Transverse colon (tissue), 4 donors: Measurements from ENCODE around the gene ZMIZ2. TPM values are rescaled to one million over a fixed set of nuclear protein-coding genes. Genes with fewer than 3 reads are reported as not detected.

ENCODE experiments used
- DNase-seq: peaks from one replicate; pipeline ENCODE4 v3.0.0-alpha.2; 2019
- H3K27ac ChIP-seq, 4 donors: fragments of 200-600 bp; sonication (generic); 2 replicates each; pipeline ENCODE4 v1.5.1; 2016 to 2018; ENCODE audit warnings: inconsistent platforms in 4 of 4
- H3K27me3 ChIP-seq: fragments of 200-600 bp; sonication (generic); 2 replicates; pipeline ENCODE4 v1.5.1; 2017; ENCODE audit warnings: inconsistent platforms
- H3K36me3 ChIP-seq, 4 donors: fragments of 200-600 bp; sonication (generic); 2 replicates each; pipeline ENCODE4 v1.5.1; 2017 to 2019; ENCODE audit warnings: inconsistent platforms in 4 of 4
- H3K4me1 ChIP-seq, 4 donors: fragments of 200-600 bp; sonication (generic); 2 replicates each; pipeline ENCODE4 v1.5.1; 2017 to 2020; ENCODE audit warnings: inconsistent platforms in 4 of 4
- H3K4me3 ChIP-seq, 4 donors: fragments of 200-600 bp; sonication (generic); 1 replicate in 1 of 4; 2 replicates in 3 of 4; pipeline versions ENCODE4 v1.5.1 to v1.6.1; 2017 to 2019; ENCODE audit warnings: inconsistent platforms in 4 of 4
- H3K9me3 ChIP-seq, 2 donors: fragments of 200-600 bp; sonication (generic); 2 replicates each; pipeline ENCODE4 v1.5.1; 2017 to 2019; ENCODE audit warnings: inconsistent platforms in 2 of 2
- EP300 ChIP-seq: sonication (generic); formaldehyde crosslinking; IDR thresholded peaks from one replicate; pipeline ENCODE4 v1.6.1; 2017; ENCODE audit warnings: antibody characterized with exemption, low read depth
- POLR2A ChIP-seq: fragments of 450-650 bp; IDR thresholded peaks from one replicate; pipeline ENCODE4 v1.6.1; 2016; ENCODE audit warnings: antibody characterized with exemption, mild to moderate bottlenecking, moderate library complexity
- POLR2AphosphoS5 ChIP-seq, 3 donors: sonication (generic); formaldehyde crosslinking; IDR thresholded peaks; one replicate each; pipeline ENCODE4 v1.6.1; 2016; ENCODE audit warnings: antibody characterized with exemption in 3 of 3
- WGBS, 2 donors: methylation state at CpG; one replicate each; pipeline ENCODE4 v1.1.5; 2018; ENCODE audit warnings: low coverage in 1 of 2; 5-methylcytosine and 5-hydroxymethylcytosine counted together
- in situ Hi-C, 4 donors: fragments of 200-750 bp; cut with MboI; loops; one replicate each; pipeline versions ENCODE4 v1.15.0 to v1.15.1; 2017; ENCODE audit warnings: low sequenced_read_pairs in 3 of 4, low pct_ligation_motif_present in 1 of 4, low pct_unique_long_range_greater_than_20kb in 1 of 4
- intact Hi-C: fragments of 100-400 bp; cut with DNase I; formaldehyde crosslinking; loops from one replicate; pipeline ENCODE4 v1.15.1; 2023; ENCODE audit warnings: low total_unique reads
- total RNA-seq, 4 donors: library from RNA; depleted of rRNA; stranded (reverse); fragments of >200 nt; gene quantifications; one replicate each; pipeline ENCODE4 v1.1.0, GENCODE V29; 2016
- TF ChIP-seq, protein P1 (sequence below), 5 experiments: fragments of 200-600 bp in 3 of 5; fragments of 450-650 bp in 2 of 5; sonication (generic) in 3 of 5; IDR thresholded peaks; 1 replicate in 2 of 5; 2 replicates in 3 of 5; pipeline ENCODE4 v1.5.1; 2016 to 2017; ENCODE audit warnings: antibody characterized with exemption in 5 of 5, inconsistent platforms in 3 of 5, mild to moderate bottlenecking in 2 of 5, moderate library complexity in 1 of 5

ZMIZ2 gene
- total RNA-seq, 4 donors from 2014 or later = 40.6 to 92.7 (median 69.3) TPM

DNA sequence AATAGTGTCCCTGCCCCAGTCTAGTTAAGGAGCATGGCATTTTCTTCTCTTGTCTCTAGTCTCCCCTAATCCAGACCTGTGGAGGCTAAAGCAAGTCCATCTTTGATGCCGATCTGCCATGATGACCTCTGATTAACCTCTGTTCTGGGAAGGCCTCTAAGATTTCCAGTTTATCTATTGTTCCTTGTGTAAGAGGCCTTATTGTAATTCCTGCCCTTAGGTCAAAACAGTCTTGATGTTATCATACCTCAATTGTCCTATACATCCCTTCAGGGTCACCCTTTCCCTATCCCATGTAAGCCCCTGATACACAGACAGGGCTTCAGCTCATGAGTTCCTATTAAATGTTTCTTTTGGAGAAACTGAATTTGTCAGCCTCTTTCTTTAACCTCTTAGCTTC, 4.9 kb upstream of the ZMIZ2 start:
- no peak overlapping the region for H3K4me3 ChIP-seq

GRCh38 chr7:44748948-44749731, 493 bp downstream of the ZMIZ2 start:
- 0% methylated on average over 36 of the region's 60 CpGs; no CpG with 5 or more reads in 1 of the 2 donors for WGBS, 2 donors
- Histone ChIP-seq H3K4me3 (peak overlapping the region; percentile 85 to 95 (median 90)), H3K27me3 (no peaks in the 10 kb centered on the region), H3K27ac (peak overlapping the region; percentile 94 to 100 (median 98)), H3K4me1 (peaks cover 19 to 35% (median 22%) of the 10 kb centered on the region in 4 donors), H3K9me3 (no peaks in the 10 kb centered on the region), H3K36me3 (no peaks in the 10 kb centered on the region)
- intact Hi-C loops (no loop called here), in situ Hi-C loops (no loop called here)
- no peak for TF ChIP-seq EP300
- TF ChIP-seq, protein P1, sequence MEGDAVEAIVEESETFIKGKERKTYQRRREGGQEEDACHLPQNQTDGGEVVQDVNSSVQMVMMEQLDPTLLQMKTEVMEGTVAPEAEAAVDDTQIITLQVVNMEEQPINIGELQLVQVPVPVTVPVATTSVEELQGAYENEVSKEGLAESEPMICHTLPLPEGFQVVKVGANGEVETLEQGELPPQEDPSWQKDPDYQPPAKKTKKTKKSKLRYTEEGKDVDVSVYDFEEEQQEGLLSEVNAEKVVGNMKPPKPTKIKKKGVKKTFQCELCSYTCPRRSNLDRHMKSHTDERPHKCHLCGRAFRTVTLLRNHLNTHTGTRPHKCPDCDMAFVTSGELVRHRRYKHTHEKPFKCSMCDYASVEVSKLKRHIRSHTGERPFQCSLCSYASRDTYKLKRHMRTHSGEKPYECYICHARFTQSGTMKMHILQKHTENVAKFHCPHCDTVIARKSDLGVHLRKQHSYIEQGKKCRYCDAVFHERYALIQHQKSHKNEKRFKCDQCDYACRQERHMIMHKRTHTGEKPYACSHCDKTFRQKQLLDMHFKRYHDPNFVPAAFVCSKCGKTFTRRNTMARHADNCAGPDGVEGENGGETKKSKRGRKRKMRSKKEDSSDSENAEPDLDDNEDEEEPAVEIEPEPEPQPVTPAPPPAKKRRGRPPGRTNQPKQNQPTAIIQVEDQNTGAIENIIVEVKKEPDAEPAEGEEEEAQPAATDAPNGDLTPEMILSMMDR (IDR thresholded peaks at IDR 0.05) = no peak
- no peak for TF ChIP-seq POLR2A
- no peak for TF ChIP-seq POLR2AphosphoS5 (IDR thresholded peaks at IDR 0.05)
- no peak for DNase-seq

More for the DNA sequence above, 4.9 kb upstream of the ZMIZ2 start:
- in situ Hi-C loops = no loop called here
- H3K4me1 ChIP-seq = peaks cover 0 to 6% (median 0%) of the 10 kb centered on the region in 4 donors
- H3K27ac ChIP-seq = no peak overlapping the region
- no peaks in the 10 kb centered on the region for H3K36me3 ChIP-seq
- TF ChIP-seq POLR2A (no peak), POLR2AphosphoS5 (IDR thresholded peaks at IDR 0.05) (no peak), EP300 (no peak)
- TF ChIP-seq, protein P1 (IDR thresholded peaks at IDR 0.05) = no peak
- intact Hi-C loops = no loop called here
- no peaks in the 10 kb centered on the region for H3K9me3 ChIP-seq
- 83 to 100% methylated on average over 1 of the region's 1 CpG for WGBS, 2 donors
- DNase-seq = no peak
- no peaks in the 10 kb centered on the region for H3K27me3 ChIP-seq

DNA sequence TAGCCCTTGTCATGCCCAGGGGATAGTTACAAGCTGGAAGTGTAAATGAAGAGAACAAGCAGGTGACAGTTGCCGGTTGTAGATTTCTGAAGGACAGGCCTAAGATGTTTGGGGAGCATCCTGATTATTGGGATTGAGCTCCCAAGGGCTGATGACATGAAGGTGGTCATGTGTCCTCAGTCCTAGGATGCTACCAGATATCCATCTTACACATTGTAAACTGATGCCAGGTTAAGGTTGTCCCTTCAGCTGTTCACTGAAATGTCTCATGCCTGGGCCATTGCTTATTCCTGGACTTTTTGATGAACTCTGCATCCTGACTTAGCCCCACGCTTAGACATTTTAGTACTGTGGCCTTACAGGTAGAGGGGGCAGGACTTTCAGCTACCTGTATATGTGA, 1.3 kb downstream of the ZMIZ2 start:
- TF ChIP-seq POLR2AphosphoS5 (IDR thresholded peaks at IDR 0.05) (no peak), POLR2A (no peak), EP300 (no peak)
- TF ChIP-seq, protein P1 (IDR thresholded peaks at IDR 0.05) = no peak
- peak overlapping the region in 2 of 4 donors; percentile 85 to 90 for H3K4me3 ChIP-seq
- H3K4me1 ChIP-seq = peaks cover 20 to 42% (median 26%) of the 10 kb centered on the region in 4 donors
- no peaks in the 10 kb centered on the region for H3K9me3 ChIP-seq
- intact Hi-C loops (no loop called here), in situ Hi-C loops (loop anchor here in 3 of 4 donors (10.0 to 25.0 kb wide), 2 partner anchors 155 to 163 kb away; partner anchors contain the start of gene TMED4 (in 2 of the 3))
- no peak for DNase-seq
- no peaks in the 10 kb centered on the region for H3K36me3 ChIP-seq
- H3K27me3 ChIP-seq = no peaks in the 10 kb centered on the region
- H3K27ac ChIP-seq = peak overlapping the region in 3 of 4 donors; percentile 30 to 100 (median 98)
- 66 to 86% methylated on average over 1 to 2 of the region's 2 CpGs for WGBS, 2 donors

DNA sequence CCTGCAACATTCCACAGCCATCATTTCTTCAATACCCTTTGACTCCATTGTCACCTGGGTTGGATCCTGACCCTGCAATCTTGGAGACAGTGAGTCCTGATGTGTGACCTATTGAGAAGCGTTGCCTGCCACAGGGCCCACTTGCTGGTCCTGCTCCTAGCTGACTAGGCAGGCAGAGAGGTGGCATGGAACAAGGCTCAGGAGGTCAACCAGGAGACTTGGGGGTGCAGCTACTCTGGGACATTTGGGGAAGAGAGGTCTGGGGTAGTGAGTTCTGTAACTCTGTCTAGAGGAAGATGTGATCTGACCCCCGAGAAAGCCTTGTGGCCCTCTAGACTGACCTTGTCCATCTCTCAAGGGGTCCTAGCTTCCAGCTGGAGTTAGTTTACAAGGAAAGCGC, 1.8 kb downstream of the ZMIZ2 start:
- in situ Hi-C loops (loop anchor here in 3 of 4 donors (10.0 to 25.0 kb wide), 2 partner anchors 156 to 163 kb away; partner anchors contain the start of gene TMED4 (in 2 of the 3)), intact Hi-C loops (no loop called here)
- Histone ChIP-seq H3K4me1 (peaks cover 24 to 47% (median 30%) of the 10 kb centered on the region in 4 donors), H3K36me3 (no peaks in the 10 kb centered on the region), H3K4me3 (no peak overlapping the region), H3K27ac (peak overlapping the region in 3 of 4 donors; percentile 30 to 100 (median 44)), H3K9me3 (no peaks in the 10 kb centered on the region), H3K27me3 (no peaks in the 10 kb centered on the region)
- TF ChIP-seq POLR2A (no peak), POLR2AphosphoS5 (IDR thresholded peaks at IDR 0.05) (no peak), EP300 (no peak)
- TF ChIP-seq, protein P1 (IDR thresholded peaks at IDR 0.05) = no peak
- no peak for DNase-seq
- WGBS, 2 donors = 76% methylated on average over 3 of the region's 3 CpGs; no CpG with 5 or more reads in 1 of the 2 donors
